SK-N-MC (cell line): ENCODE data around the gene UNC5CL.

ENCODE experiments used
- DNase-seq: peaks from one replicate; pipeline ENCODE4 v3.0.0-alpha.2; 2011; ENCODE audit warnings: low read depth, low spot score
- H3K27ac ChIP-seq: fragments of 200-600 bp; sonication (generic); 2 replicates; pipeline ENCODE4 v1.5.1; 2016; ENCODE audit warnings: mixed run types
- H3K36me3 ChIP-seq: fragments of 200-600 bp; sonication (generic); 2 replicates; pipeline ENCODE4 v1.6.1; 2017; ENCODE audit warnings: antibody characterized with exemption, low read length, mixed read lengths; ENCODE audit not compliant: insufficient read depth
- H3K4me3 ChIP-seq: fragments of 200-600 bp; sonication (generic); 2 replicates; pipeline ENCODE4 v1.5.1; 2016
- H3K9ac ChIP-seq: fragments of 200-600 bp; sonication (generic); 2 replicates; pipeline ENCODE4 v1.8.0; 2017; ENCODE audit warnings: mixed run types, mixed read lengths; ENCODE audit not compliant: insufficient read length
- H3K9me3 ChIP-seq: fragments of 200-600 bp; sonication (generic); 2 replicates; pipeline ENCODE4 v1.6.1; 2017; ENCODE audit warnings: low read depth, mild to moderate bottlenecking, antibody characterized with exemption, low read length, moderate library complexity, mixed read lengths
- EZH2 ChIP-seq: fragments of 200-600 bp; sonication (generic); IDR thresholded peaks from one replicate; pipeline ENCODE4 v1.6.1; 2017; ENCODE audit warnings: antibody characterized with exemption
- FOXP2 ChIP-seq: optimal IDR thresholded peaks from 2 replicates; pipeline ENCODE3; 2011; ENCODE audit warnings: mild to moderate bottlenecking, moderate library complexity; ENCODE audit not compliant: insufficient read depth; ENCODE audit errors: extremely low read length, control extremely low read depth
- POLR2AphosphoS5 ChIP-seq: IDR thresholded peaks from 2 replicates; pipeline ENCODE4 v1.6.1; 2012; ENCODE audit warnings: mild to moderate bottlenecking, low read depth, low read length, borderline replicate concordance

Gene UNC5CL

DNA sequence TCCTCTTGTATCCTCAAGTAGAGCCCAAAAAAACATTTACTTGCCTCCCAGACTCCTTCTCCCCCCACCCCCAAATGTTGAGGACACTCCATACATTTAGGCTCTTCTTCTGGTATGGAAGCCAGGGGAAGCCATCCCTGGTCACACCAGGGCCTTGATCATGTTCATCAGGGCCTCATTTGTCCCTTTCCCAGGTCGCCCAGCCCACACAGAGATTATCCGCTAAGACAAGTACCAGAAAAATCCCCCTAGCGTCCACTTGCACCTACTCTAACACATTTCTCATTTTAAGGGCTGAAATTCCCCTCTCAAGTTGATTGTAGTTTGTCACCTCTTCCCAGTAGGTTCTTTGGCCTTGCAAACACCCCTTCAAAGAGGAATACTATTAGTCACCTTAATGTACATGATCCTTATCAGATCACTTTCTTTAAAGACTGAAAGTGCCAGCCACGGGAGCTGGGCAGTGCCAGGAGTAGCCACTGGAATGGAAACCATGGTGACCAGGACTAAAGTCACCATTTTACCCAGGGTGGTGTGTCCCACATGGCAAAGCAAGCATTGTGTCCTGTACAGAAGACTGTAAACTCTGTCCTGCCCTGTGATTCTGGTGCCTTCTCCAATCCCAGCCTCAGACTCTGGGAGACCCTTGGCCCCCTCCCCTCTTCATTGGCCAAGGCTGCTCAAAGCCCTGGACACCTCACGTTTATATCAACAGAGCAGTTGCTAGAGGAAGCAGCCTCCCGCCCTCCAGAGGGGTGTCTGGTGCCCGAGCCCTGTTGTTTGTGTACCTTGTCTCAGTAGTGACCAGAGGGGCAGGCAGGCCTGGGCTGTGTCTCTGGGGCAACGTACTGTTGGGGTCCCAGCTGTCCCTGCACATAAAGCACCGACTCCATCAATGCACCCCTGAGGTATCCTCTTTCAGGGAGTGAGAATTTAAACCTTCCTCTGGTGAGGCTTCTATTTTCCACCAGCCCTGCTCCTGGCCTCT, 9.0 kb upstream of the UNC5CL start:
- no peak for DNase-seq
- Histone ChIP-seq H3K36me3 (no peaks in the 10 kb centered on the region), H3K27ac (no peak overlapping the region), H3K9ac (no peak overlapping the region), H3K9me3 (no peaks in the 10 kb centered on the region), H3K4me3 (no peak overlapping the region)
- TF ChIP-seq EZH2 (no peak), POLR2AphosphoS5 (no peak), FOXP2 (no peak)

DNA sequence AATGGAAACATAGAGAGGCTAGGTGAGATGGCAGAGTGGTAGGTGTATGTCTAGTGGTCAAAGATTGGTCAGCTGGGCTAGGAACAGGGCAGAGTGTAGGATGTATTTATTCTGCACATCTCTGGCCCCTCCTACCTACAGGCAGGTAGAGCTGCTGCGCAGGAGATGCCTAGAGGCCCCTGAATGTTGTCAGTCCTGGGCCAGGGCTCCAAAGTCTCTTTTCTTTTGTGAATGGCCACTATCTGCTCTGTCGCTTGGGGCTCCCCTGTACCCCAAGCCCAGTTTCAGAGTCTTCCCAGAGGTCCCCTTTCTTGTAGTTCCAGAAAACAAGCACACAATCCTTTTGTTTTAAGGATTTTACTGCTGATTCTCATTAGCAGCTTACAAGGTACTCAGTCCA, 8.3 kb upstream of the UNC5CL start:
- H3K27ac ChIP-seq: no peak overlapping the region
- H3K4me3 ChIP-seq: no peak overlapping the region
- TF ChIP-seq EZH2: no peak
- TF ChIP-seq FOXP2: no peak
- TF ChIP-seq POLR2AphosphoS5: no peak
- H3K9me3 ChIP-seq: no peaks in the 10 kb centered on the region
- H3K9ac ChIP-seq: no peak overlapping the region
- no peaks in the 10 kb centered on the region for H3K36me3 ChIP-seq
- no peak for DNase-seq

DNA sequence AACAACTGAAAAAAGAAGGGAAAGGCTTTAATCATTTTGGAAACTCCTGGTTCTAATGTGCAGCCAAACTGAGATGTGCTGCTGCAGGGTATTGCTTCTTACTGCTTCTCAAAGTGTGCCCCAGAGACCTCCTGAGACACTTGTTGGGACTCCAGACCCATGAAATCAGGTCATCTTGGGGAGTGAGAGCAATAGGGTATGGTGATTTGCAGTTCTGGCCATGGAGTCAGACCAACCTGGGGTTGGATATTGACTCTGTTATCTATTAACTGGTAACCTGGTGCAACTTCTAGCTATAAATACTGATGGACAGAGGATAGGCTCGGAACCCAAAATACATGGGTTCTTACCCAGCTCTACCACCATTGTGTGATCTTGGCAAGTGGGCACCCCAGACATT, 7.1 kb upstream of the UNC5CL start:
- Histone ChIP-seq H3K27ac (no peak overlapping the region), H3K9ac (no peak overlapping the region), H3K9me3 (no peaks in the 10 kb centered on the region), H3K4me3 (no peak overlapping the region), H3K36me3 (no peaks in the 10 kb centered on the region)
- TF ChIP-seq POLR2AphosphoS5 (no peak), EZH2 (no peak), FOXP2 (no peak)
- no peak for DNase-seq

GRCh38 chr6:41045664-41046063, 6.6 kb upstream of the UNC5CL start:
- no peaks in the 10 kb centered on the region for H3K9me3 ChIP-seq

GRCh38 chr6:41043151-41043550, 4.1 kb upstream of the UNC5CL start:
- no peaks in the 10 kb centered on the region for H3K9me3 ChIP-seq
- TF ChIP-seq POLR2AphosphoS5: no peak
- no peak for TF ChIP-seq EZH2
- TF ChIP-seq FOXP2: no peak
- H3K36me3 ChIP-seq: no peaks in the 10 kb centered on the region
- no peak overlapping the region for H3K9ac ChIP-seq
- no peak overlapping the region for H3K27ac ChIP-seq
- no peak overlapping the region for H3K4me3 ChIP-seq
- no peak for DNase-seq

More at GRCh38 chr6:41045664-41046063, 6.6 kb upstream of the UNC5CL start:
- Histone ChIP-seq H3K36me3 (no peaks in the 10 kb centered on the region), H3K27ac (no peak overlapping the region), H3K4me3 (no peak overlapping the region), H3K9ac (no peak overlapping the region)
- no peak for DNase-seq
- TF ChIP-seq EZH2: no peak
- TF ChIP-seq FOXP2: no peak
- no peak for TF ChIP-seq POLR2AphosphoS5

DNA sequence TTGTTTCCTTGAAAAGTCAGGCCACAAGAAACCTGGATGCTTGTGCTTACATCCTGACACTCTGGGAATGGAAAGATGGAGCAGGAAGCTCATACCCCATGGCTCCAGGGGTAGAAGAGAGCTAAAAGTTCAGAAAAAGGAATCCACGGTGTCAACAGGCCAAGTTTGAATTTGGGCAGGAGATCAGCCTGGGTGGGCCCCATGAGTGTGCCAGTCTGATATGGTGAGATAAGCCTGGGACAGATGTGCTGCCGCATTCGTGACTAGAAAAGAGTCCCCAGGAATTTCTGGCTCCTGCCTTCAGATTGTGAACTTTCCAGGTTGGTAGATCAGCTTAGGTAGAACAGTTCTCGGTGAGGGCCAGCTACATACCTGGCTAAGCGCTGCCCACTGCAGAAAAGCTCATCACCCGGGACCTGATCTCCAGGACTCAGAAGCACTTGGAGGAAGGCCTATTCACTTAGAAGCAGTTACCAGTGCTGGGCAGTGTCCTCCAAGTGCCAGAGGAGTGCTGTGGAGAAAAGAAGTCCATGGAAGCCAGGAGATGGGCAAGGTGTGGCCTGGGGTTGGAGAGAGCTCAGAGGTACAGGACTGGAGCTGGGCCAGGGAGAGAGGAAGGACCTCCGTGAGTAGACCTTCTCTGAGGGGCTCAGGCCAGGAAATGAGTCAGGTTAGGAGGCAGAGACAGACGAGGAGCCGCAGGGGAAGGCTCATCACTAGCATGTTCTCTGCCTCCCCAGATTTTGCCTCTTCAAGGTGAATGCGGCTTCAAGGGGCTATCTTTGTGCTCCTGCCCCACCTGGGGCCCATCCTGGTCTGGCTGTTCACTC, 3.4 kb upstream of the UNC5CL start, which contains the start of gene TSPO2:
TSS of gene TSPO2 (plus strand) at position 242 of the 830 bp plus-strand sequence. CDS start at position 761, 519 bp downstream.
- H3K9me3 ChIP-seq: no peaks in the 10 kb centered on the region
- TF ChIP-seq EZH2 (no peak), POLR2AphosphoS5 (no peak)
- no peak for DNase-seq
- H3K36me3 ChIP-seq: no peaks in the 10 kb centered on the region
- no peak within 1 kb of the TSS for H3K27ac ChIP-seq
- H3K4me3 ChIP-seq: no peak within 1 kb of the TSS
- no peak within 1 kb of the TSS for H3K9ac ChIP-seq

DNA sequence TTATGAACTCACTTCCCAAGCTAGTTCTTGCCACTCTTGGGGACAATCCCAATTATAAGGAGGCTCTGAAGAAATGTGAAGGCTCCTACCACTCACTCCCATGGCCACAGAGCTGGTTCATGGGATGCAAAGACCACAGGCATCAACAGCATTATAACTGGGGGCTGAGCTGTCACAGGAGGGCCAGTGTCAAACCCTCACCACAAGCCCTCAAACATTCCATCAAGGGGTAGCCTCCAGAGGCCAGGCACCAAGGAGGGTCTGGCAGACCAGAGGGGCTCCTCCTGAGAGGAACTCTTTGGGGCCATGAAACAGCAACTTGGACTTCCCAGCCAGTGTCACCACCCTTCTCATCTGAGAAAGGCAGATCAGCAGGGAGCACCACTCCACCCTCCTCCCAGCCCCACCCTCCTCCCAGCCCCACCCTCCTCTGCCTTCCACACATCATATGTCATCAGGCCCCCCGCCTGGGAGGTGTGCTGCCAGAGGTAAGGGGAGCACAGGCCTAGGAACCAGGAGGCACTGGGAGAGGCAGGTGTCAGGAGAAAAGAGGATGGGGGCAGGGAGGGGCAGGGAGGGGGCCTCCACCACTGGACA, 2.0 kb upstream of the UNC5CL start:
- no peak overlapping the region for H3K9ac ChIP-seq
- no peaks in the 10 kb centered on the region for H3K9me3 ChIP-seq
- no peak for TF ChIP-seq POLR2AphosphoS5
- no peak for TF ChIP-seq EZH2
- no peak for TF ChIP-seq FOXP2
- no peak overlapping the region for H3K4me3 ChIP-seq
- no peaks in the 10 kb centered on the region for H3K36me3 ChIP-seq
- no peak for DNase-seq
- H3K27ac ChIP-seq: no peak overlapping the region
